ENCODE data around the gene PARVA. TPM values are rescaled to one million over a fixed set of nuclear protein-coding genes. Genes with fewer than 3 reads are reported as not detected.

The PARVA gene
- total and polyA plus RNA-seq, 9 of the 15 experiments (the other 6 are each of a cell fraction or from before 2014, with no cell fraction given), result 0.11 TPM; not detected in 8

DNA sequence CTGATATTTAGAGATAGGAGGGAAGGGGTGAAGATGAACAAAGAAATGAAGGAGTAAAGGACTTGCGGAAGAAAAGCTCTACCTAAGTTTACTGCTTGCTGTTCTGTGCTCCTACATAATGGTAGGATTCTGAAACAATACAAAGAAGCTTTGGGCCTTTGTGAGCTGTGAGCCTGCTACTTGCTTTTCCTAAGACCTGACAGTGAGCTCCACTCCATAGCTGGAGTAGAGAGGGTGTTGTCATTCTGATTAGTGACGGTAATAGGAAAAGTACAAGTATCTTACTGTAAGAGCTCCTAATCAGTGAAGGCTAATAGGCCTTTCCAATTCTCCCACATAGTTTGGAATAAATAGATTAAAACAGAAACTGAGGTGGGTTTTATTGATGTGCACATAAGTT is 75.9 kb downstream of the PARVA start:
- ATAC-seq (no peak), DNase-seq (ENCODE audit: extremely low read depth in 1 of 4, low spot score in 3 of 4) (no peak), FAIRE-seq (no peak)
- Histone ChIP-seq H3K27ac (ENCODE audit: extremely low read depth, low read depth, low read length) (no peak overlapping the region), H2AFZ (ENCODE audit: low read depth, low read length) (no peak overlapping the region), H3K27me3 (ENCODE audit: control insufficient read depth in 2 of 2, insufficient read depth in 2 of 2, low read length in 2 of 2) (peaks cover 3 to 33% of the 10 kb centered on the region in 2 experiments; a peak in 4 of 5 replicates), H3K36me3 (ENCODE audit: control insufficient read depth, insufficient read depth, low read length) (no peaks in the 10 kb centered on the region), H3K9ac (ENCODE audit: insufficient read depth in 1 of 2, low read depth in 2 of 2, low read length in 2 of 2) (no peak overlapping the region), H3K9me1 (ENCODE audit: control insufficient read depth, insufficient read depth, low read length) (no peaks in the 10 kb centered on the region), H3K4me3 (no peak overlapping the region), H3K79me2 (ENCODE audit: control insufficient read depth, insufficient read depth, low read length) (no peaks in the 10 kb centered on the region), H4K20me1 (replicated peaks; ENCODE audit: control insufficient read depth, insufficient read depth, low read length) (no peaks in the 10 kb centered on the region; the same call in 1 of the 2 replicates), H3K4me1 (replicated peaks in 1 of 2; ENCODE audit: control insufficient read depth in 2 of 2, insufficient read depth in 2 of 2, low read length in 2 of 2) (no peaks in the 10 kb centered on the region), H3K4me2 (ENCODE audit: insufficient read depth, low read length) (no peak overlapping the region), H3K9me3 (replicated peaks; ENCODE audit: control insufficient read depth, insufficient read depth, low read depth, low read length) (no peaks in the 10 kb centered on the region)
- ChIA-PET CTCF (ENCODE audit: low intra/inter-chr PET ratio) (interaction anchor here (0.6 kb wide), 1 partner anchor 122 kb away, joined by 3 read pairs; no protein-coding TSS in a partner anchor), POLR2A (interaction anchor here (0.6 to 1.2 kb wide), 2 partner anchors 12 to 439 kb away, joined by 3 read pairs; no protein-coding TSS in a partner anchor)
- TF ChIP-seq LCOR (CRISPR knock-in tag; IDR thresholded peaks at IDR 0.05), result no peak
- TF ChIP-seq PPARD (CRISPR knock-in tag; IDR thresholded peaks at IDR 0.05), result no peak
- TF ChIP-seq MCM2 (IDR thresholded peaks at IDR 0.05; ENCODE audit: low read depth), result no peak
- TF ChIP-seq SUPT5H (IDR thresholded peaks at IDR 0.05), result no peak
- TF ChIP-seq TAF15 (IDR thresholded peaks at IDR 0.05; ENCODE audit: low read depth, low read length), result no peak
- TF ChIP-seq CHD1 (IDR thresholded peaks at IDR 0.05; ENCODE audit: low read length), result no peak
- no peak for TF ChIP-seq MEF2A (IDR thresholded peaks at IDR 0.05; ENCODE audit: control insufficient read depth, low read depth, low read length)
- TF ChIP-seq RBM14 (IDR thresholded peaks at IDR 0.05; ENCODE audit: borderline replicate concordance, insufficient read depth, low read depth, low read length), result no peak
- no peak for TF ChIP-seq POLR2A (conservative IDR thresholded peaks at IDR 0.05)
- TF ChIP-seq, protein P1, sequence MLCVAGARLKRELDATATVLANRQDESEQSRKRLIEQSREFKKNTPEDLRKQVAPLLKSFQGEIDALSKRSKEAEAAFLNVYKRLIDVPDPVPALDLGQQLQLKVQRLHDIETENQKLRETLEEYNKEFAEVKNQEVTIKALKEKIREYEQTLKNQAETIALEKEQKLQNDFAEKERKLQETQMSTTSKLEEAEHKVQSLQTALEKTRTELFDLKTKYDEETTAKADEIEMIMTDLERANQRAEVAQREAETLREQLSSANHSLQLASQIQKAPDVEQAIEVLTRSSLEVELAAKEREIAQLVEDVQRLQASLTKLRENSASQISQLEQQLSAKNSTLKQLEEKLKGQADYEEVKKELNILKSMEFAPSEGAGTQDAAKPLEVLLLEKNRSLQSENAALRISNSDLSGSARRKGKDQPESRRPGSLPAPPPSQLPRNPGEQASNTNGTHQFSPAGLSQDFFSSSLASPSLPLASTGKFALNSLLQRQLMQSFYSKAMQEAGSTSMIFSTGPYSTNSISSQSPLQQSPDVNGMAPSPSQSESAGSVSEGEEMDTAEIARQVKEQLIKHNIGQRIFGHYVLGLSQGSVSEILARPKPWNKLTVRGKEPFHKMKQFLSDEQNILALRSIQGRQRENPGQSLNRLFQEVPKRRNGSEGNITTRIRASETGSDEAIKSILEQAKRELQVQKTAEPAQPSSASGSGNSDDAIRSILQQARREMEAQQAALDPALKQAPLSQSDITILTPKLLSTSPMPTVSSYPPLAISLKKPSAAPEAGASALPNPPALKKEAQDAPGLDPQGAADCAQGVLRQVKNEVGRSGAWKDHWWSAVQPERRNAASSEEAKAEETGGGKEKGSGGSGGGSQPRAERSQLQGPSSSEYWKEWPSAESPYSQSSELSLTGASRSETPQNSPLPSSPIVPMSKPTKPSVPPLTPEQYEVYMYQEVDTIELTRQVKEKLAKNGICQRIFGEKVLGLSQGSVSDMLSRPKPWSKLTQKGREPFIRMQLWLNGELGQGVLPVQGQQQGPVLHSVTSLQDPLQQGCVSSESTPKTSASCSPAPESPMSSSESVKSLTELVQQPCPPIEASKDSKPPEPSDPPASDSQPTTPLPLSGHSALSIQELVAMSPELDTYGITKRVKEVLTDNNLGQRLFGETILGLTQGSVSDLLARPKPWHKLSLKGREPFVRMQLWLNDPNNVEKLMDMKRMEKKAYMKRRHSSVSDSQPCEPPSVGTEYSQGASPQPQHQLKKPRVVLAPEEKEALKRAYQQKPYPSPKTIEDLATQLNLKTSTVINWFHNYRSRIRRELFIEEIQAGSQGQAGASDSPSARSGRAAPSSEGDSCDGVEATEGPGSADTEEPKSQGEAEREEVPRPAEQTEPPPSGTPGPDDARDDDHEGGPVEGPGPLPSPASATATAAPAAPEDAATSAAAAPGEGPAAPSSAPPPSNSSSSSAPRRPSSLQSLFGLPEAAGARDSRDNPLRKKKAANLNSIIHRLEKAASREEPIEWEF (CRISPR knock-in tag; IDR thresholded peaks at IDR 0.05), result no peak
- no peak for TF ChIP-seq SMARCA4 (IDR thresholded peaks at IDR 0.05)
- TF ChIP-seq RCOR1 (IDR thresholded peaks at IDR 0.05; ENCODE audit: borderline replicate concordance in 1 of 2, low read depth in 2 of 2, low read length in 2 of 2), result no peak
- no peak for TF ChIP-seq MYNN (IDR thresholded peaks at IDR 0.05)
- no peak for TF ChIP-seq MYNN (CRISPR knock-in tag; IDR thresholded peaks at IDR 0.05)
- TF ChIP-seq ZNF23 (CRISPR knock-in tag; IDR thresholded peaks at IDR 0.05), result no peak
- no peak for TF ChIP-seq CAMTA2 (CRISPR knock-in tag; conservative IDR thresholded peaks at IDR 0.05)
- no peak for TF ChIP-seq MTA3 (IDR thresholded peaks at IDR 0.05; ENCODE audit: borderline replicate concordance)
- TF ChIP-seq, protein P2, sequence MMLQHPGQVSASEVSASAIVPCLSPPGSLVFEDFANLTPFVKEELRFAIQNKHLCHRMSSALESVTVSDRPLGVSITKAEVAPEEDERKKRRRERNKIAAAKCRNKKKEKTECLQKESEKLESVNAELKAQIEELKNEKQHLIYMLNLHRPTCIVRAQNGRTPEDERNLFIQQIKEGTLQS (IDR thresholded peaks at IDR 0.05), result no peak
- TF ChIP-seq, protein P2 (CRISPR knock-in tag; conservative IDR thresholded peaks at IDR 0.05), result no peak
- no peak for TF ChIP-seq NCOR1 (IDR thresholded peaks at IDR 0.05)
- no peak for TF ChIP-seq HMG20A (CRISPR knock-in tag; conservative IDR thresholded peaks at IDR 0.05)
- intact Hi-C loops (cut with micrococcal nuclease), result no loop called here
- in situ Hi-C loops (cut with MboI), result no loop called here
- WGBS (ENCODE audit: insufficient coverage, low coverage, missing lambda C conversion rate), result 0% methylated on average over 2 of the region's 2 CpGs
- no TSS peak for BruUV-seq (replicated peaks)

Measured in K562 (cell line).